GM20431 (cell line): Measurements from ENCODE around the gene TRIM33.

ENCODE experiments used
- in situ Hi-C: fragments of 300-500 bp; cut with MseI, MboI; formaldehyde crosslinking; loops from one replicate; pipeline ENCODE4 v1.15.0; 2020; ENCODE audit warnings: low sequenced_read_pairs; ENCODE audit not compliant: unreplicated experiment

The TRIM33 gene

GRCh38 chr1:114368560-114369255 lies 142.3 kb downstream of the TRIM33 start:
- in situ Hi-C loops, result loop anchor here (25.0 kb wide), 1 partner anchor 194 kb away; no protein-coding TSS in a partner anchor

- in situ Hi-C loops, result loop anchor here (25.0 kb wide), 1 partner anchor 194 kb away; no protein-coding TSS in a partner anchor
Observed at GRCh38 chr1:114367810-114368209, 143.2 kb downstream of the TRIM33 start.

- in situ Hi-C loops, result loop anchor here (25.0 kb wide), 1 partner anchor 199 kb away; no protein-coding TSS in a partner anchor
Observed at GRCh38 chr1:114363230-114363629, 147.8 kb downstream of the TRIM33 start.

GRCh38 chr1:114359791-114360190 lies 151.2 kb downstream of the TRIM33 start:
- in situ Hi-C loops, result loop anchor here (25.0 kb wide), 1 partner anchor 203 kb away; no protein-coding TSS in a partner anchor

GRCh38 chr1:114355240-114355639 lies 155.8 kb downstream of the TRIM33 start:
- in situ Hi-C loops, result loop anchor here (25.0 kb wide), 1 partner anchor 207 kb away; no protein-coding TSS in a partner anchor

- in situ Hi-C loops, result loop anchor here (25.0 kb wide), 1 partner anchor 209 kb away; no protein-coding TSS in a partner anchor
Observed at GRCh38 chr1:114353262-114353661, 157.7 kb downstream of the TRIM33 start.

- in situ Hi-C loops, result loop anchor here (25.0 kb wide), 1 partner anchor 210 kb away; no protein-coding TSS in a partner anchor
Observed at GRCh38 chr1:114352797-114353196, 158.2 kb downstream of the TRIM33 start.

- in situ Hi-C loops, result loop anchor here (25.0 kb wide), 1 partner anchor 211 kb away; no protein-coding TSS in a partner anchor
Observed at GRCh38 chr1:114350731-114351445, 160.1 kb downstream of the TRIM33 start.

- in situ Hi-C loops, result loop anchor here (25.0 kb wide), 1 partner anchor 212 kb away; no protein-coding TSS in a partner anchor
Observed at GRCh38 chr1:114349891-114350605, 161.0 kb downstream of the TRIM33 start.

GRCh38 chr1:114347431-114348209 lies 163.4 kb downstream of the TRIM33 start:
- in situ Hi-C loops, result no loop called here

GRCh38 chr1:114346480-114347029 lies 164.4 kb downstream of the TRIM33 start:
- in situ Hi-C loops, result no loop called here

GRCh38 chr1:114345930-114346479 lies 165.0 kb downstream of the TRIM33 start:
- in situ Hi-C loops, result no loop called here

- in situ Hi-C loops, result no loop called here
Observed at GRCh38 chr1:114344656-114345055, 166.3 kb downstream of the TRIM33 start.
